Measurements from ENCODE around the gene ZFP2.

The ZFP2 gene

DNA sequence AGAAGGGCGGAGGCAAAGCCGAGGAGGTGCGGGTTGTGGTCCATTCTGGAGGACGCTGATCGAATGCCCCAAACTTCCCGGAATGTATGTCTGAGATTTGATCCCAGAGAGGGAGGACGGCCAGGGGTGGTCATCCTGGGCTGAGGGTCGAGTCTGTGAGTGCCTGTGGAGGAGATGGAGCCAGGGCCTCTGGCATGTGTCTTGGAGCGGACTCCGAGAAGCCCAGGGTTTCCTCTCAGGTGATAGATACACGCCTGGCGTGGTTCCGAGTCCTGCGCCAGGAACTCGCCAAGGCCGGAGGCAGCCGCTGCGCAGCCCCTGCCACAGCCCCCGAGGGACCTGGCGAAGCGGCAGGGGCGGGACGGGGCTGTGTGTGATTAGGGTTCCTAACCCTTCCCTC lies 45.6 kb downstream of the ZFP2 start:
- H3K36me3 ChIP-seq = no peaks in the 10 kb centered on the region
- no peak overlapping the region for H3K27ac ChIP-seq
- peaks cover 7% of the 10 kb centered on the region for H3K9me3 ChIP-seq (ENCODE audit: severe bottlenecking)
- DNase-seq = no peak
- H3K27me3 ChIP-seq (ENCODE audit: insufficient read depth, low read depth, severe bottlenecking) = no peaks in the 10 kb centered on the region
- TF ChIP-seq, protein P1, sequence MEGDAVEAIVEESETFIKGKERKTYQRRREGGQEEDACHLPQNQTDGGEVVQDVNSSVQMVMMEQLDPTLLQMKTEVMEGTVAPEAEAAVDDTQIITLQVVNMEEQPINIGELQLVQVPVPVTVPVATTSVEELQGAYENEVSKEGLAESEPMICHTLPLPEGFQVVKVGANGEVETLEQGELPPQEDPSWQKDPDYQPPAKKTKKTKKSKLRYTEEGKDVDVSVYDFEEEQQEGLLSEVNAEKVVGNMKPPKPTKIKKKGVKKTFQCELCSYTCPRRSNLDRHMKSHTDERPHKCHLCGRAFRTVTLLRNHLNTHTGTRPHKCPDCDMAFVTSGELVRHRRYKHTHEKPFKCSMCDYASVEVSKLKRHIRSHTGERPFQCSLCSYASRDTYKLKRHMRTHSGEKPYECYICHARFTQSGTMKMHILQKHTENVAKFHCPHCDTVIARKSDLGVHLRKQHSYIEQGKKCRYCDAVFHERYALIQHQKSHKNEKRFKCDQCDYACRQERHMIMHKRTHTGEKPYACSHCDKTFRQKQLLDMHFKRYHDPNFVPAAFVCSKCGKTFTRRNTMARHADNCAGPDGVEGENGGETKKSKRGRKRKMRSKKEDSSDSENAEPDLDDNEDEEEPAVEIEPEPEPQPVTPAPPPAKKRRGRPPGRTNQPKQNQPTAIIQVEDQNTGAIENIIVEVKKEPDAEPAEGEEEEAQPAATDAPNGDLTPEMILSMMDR (IDR thresholded peaks at IDR 0.05; ENCODE audit: low read depth, low read length) = no peak
- no peak overlapping the region for H3K4me3 ChIP-seq (ENCODE audit: low read depth, low read length)

DNA sequence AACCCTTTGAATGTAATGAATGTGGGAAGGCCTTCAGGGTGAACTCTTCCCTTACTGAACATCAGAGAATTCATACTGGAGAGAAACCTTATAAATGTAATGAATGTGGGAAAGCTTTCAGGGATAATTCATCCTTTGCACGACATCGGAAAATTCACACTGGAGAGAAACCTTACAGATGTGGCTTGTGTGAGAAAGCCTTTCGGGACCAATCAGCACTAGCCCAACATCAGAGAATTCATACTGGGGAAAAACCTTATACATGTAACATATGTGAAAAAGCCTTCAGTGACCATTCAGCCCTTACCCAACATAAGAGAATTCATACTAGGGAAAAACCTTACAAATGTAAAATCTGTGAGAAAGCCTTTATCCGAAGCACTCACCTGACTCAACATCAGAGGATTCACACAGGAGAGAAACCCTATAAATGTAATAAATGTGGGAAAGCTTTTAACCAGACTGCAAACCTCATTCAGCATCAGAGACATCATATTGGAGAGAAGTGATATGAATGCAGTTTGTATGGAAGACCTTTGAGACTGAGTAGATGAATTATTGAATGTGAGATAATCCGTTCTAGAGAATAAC lies 69.8 kb downstream of the ZFP2 start:
- Histone ChIP-seq H3K36me3 (no peaks in the 10 kb centered on the region), H3K27ac (no peak overlapping the region), H3K4me3 (ENCODE audit: low read depth, low read length) (no peak overlapping the region), H3K27me3 (ENCODE audit: insufficient read depth, low read depth, severe bottlenecking) (no peaks in the 10 kb centered on the region), H3K9me3 (ENCODE audit: severe bottlenecking) (peaks cover 9% of the 10 kb centered on the region)
- TF ChIP-seq, protein P1 (IDR thresholded peaks at IDR 0.05; ENCODE audit: low read depth, low read length) = no peak
- DNase-seq = no peak

DNA sequence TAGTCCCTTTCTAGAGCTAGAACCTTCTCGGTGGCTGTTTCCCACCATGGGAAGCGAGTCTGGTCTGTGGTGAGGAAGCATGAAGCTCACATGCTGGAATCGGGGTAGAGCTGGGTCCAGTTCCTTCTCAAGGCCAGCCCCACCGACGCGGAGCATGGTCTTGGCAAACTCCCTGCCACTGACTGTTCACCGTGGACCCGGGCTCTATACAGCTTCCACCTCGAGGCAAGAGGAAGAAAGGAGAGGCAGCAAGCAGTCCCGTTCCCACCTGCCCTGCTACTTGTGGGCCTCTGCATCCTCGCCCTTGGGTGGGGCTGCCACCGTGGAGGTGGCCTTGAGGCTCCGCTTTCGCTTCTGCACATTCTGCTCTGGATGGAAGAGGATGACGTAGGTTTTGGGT lies 85.7 kb downstream of the ZFP2 start:
- Histone ChIP-seq H3K9me3 (ENCODE audit: severe bottlenecking) (no peaks in the 10 kb centered on the region), H3K4me3 (ENCODE audit: low read depth, low read length) (no peak overlapping the region)

More for the DNA sequence above, 85.7 kb downstream of the ZFP2 start:
- H3K27me3 ChIP-seq (ENCODE audit: insufficient read depth, low read depth, severe bottlenecking) = no peaks in the 10 kb centered on the region
- TF ChIP-seq, protein P1 (IDR thresholded peaks at IDR 0.05; ENCODE audit: low read depth, low read length) = no peak
- H3K36me3 ChIP-seq = peaks cover 14% of the 10 kb centered on the region
- no peak overlapping the region for H3K27ac ChIP-seq
- no peak for DNase-seq

Measured in WERI-Rb-1 (cell line).